Measurements from ENCODE around the gene ARNT2.

DNA sequence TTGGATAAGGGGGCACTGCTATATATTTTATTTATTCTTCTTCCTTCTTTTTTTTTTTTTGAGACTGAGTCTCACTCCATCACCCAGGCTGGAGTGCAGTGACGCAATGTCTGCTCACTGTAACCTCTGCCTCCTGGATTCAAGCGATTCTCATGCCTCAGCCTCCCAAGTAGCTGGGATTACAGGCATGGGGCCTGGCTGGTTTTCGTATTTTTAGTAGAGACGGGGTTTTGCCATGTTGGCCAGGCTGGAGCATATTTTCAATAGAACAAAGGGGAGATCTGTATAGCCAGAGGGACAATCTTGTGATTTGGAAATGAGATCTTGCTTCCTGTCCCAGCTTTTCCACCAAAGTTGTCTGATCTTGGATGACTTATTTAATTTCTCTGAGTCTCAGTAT, 157.9 kb downstream of the ARNT2 start:
- TF ChIP-seq, protein P1, sequence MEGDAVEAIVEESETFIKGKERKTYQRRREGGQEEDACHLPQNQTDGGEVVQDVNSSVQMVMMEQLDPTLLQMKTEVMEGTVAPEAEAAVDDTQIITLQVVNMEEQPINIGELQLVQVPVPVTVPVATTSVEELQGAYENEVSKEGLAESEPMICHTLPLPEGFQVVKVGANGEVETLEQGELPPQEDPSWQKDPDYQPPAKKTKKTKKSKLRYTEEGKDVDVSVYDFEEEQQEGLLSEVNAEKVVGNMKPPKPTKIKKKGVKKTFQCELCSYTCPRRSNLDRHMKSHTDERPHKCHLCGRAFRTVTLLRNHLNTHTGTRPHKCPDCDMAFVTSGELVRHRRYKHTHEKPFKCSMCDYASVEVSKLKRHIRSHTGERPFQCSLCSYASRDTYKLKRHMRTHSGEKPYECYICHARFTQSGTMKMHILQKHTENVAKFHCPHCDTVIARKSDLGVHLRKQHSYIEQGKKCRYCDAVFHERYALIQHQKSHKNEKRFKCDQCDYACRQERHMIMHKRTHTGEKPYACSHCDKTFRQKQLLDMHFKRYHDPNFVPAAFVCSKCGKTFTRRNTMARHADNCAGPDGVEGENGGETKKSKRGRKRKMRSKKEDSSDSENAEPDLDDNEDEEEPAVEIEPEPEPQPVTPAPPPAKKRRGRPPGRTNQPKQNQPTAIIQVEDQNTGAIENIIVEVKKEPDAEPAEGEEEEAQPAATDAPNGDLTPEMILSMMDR (IDR thresholded peaks at IDR 0.05) = no peak
- TF ChIP-seq ZNF121 (CRISPR knock-in tag; IDR thresholded peaks at IDR 0.05) = no peak
